Measurements from ENCODE around the gene CCN2. TPM values are rescaled to one million over a fixed set of nuclear protein-coding genes. Genes with fewer than 3 reads are reported as not detected.

Gene CCN2
- total and polyA plus RNA-seq, 2 of the 8 experiments (the other 6 are each of a cell fraction or from before 2014, with no cell fraction given): 25.0 to 107 TPM

DNA sequence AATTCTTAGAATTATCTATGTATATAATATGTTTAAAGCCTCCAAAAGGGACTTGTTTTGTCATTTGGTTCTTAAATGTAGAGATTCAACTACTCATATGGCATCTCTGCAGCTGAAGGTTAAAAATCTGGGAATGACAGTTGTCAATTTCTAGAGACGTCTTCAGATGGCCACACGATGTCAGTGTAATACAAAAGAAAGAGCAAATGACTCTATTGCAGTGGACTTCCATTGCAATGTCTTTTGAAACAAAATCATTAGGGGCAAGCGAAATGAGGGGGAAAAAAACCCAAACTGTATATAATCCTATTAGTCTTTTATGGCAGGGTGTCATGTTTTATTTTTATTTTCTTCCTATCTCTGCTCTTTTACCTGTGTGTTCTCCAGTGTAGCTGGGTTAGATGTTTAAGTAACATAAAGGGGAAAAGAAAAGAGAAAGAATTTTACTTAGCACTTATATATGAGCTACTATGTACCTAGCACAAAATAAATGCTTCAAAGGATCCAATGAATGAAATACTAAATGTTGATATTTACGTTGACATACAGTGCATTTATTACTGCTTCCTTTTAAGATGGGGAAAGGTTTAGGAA lies 26.2 kb downstream of the CCN2 start:
- Histone ChIP-seq H4K20me1 (replicated peaks in 1 of 2; ENCODE audit: control insufficient read depth in 1 of 2, insufficient read depth in 2 of 2, low read length in 2 of 2) (peaks cover 3 to 5% of the 10 kb centered on the region in 2 experiments), H3K79me2 (ENCODE audit: control insufficient read depth in 1 of 2, insufficient read depth in 2 of 2, low read length in 2 of 2) (no peaks in the 10 kb centered on the region), H2AFZ (ENCODE audit: low read length) (no peak overlapping the region), H2BK5ac (ENCODE audit: low read depth, low read length) (no peak overlapping the region), H3K9ac (replicated peaks in 1 of 4; ENCODE audit: extremely low read depth in 1 of 4, low read depth in 3 of 4, low read length in 3 of 4) (no peak overlapping the region), H3K4me3 (ENCODE audit: extremely low read depth in 1 of 4, insufficient read depth in 2 of 4, low read depth in 3 of 4, low read length in 4 of 4) (no peak overlapping the region), H3K56ac (replicated peaks; ENCODE audit: insufficient read length, low read depth, low read length) (no peak overlapping the region), H2BK120ac (replicated peaks; ENCODE audit: low read depth, low read length) (no peak overlapping the region), H2BK12ac (ENCODE audit: low read depth, low read length) (no peak overlapping the region), H3K27ac (ENCODE audit: low read depth, low read length) (no peak overlapping the region), H3K79me1 (ENCODE audit: low read depth, low read length) (no peaks in the 10 kb centered on the region), H2BK20ac (ENCODE audit: low read length) (no peak overlapping the region), H3K36me3 (ENCODE audit: control insufficient read depth in 2 of 4, insufficient read depth in 4 of 4, low read length in 3 of 4) (peaks cover 0 to 16% (median 6%) of the 10 kb centered on the region in 4 experiments; a peak in 4 of 8 replicates), H3K4ac (replicated peaks; ENCODE audit: insufficient read length, low read depth, low read length) (no peak overlapping the region), H3K4me1 (replicated peaks in 1 of 4; ENCODE audit: control insufficient read depth in 3 of 4, insufficient read depth in 4 of 4, low read length in 3 of 4) (0 out of 7 replicates have a peak, but pooled peaks cover 0 to 2% (median 0%) of the 10 kb centered on the region in 4 experiments), H3K27me3 (replicated peaks in 1 of 4; ENCODE audit: control insufficient read depth in 3 of 4, extremely low read depth in 1 of 4, insufficient read depth in 3 of 4, low read length in 3 of 4) (no peaks in the 10 kb centered on the region), H3K4me2 (ENCODE audit: insufficient read depth in 1 of 2, low read depth in 2 of 2, low read length in 2 of 2) (no peak overlapping the region), H3K23ac (ENCODE audit: insufficient read length) (no peak overlapping the region), H3K9me3 (ENCODE audit: insufficient read depth in 2 of 2, low read depth in 1 of 2, low read length in 1 of 2) (no peaks in the 10 kb centered on the region; a peak in 1 of 4 replicates), H4K91ac (replicated peaks; ENCODE audit: insufficient read length, low read length) (no peak overlapping the region), H3K23me2 (ENCODE audit: low read depth, low read length) (no peaks in the 10 kb centered on the region), H2BK15ac (ENCODE audit: low read length) (no peak overlapping the region), H3K18ac (ENCODE audit: extremely low read depth, low read length) (no peak overlapping the region), H3K14ac (ENCODE audit: insufficient read length) (no peak overlapping the region), H2AK5ac (ENCODE audit: low read depth, low read length) (no peak overlapping the region), H4K8ac (ENCODE audit: extremely low read depth, insufficient read depth, low read length) (no peak overlapping the region), H4K5ac (ENCODE audit: insufficient read length, low read depth, low read length) (no peak overlapping the region)
- CTCF ChIA-PET (ENCODE audit: partially characterized antibody): interaction anchor here (0.6 to 10.4 kb wide), 41 partner anchors 8 to 854 kb away, joined by 3 to 72 read pairs (median 5); partner anchors contain the start of gene CCN2
- POLR2A ChIA-PET (ENCODE audit: partially characterized antibody): interaction anchor here (2.2 kb wide), 2 partner anchors 14 to 25 kb away, joined by 5 to 11 read pairs; no protein-coding TSS in a partner anchor
- 87% methylated on average over 4 of the region's 4 CpGs; no CpG with 5 or more reads in 1 of the 2 experiments for WGBS, 2 experiments (ENCODE audit: extremely low coverage in 1 of 2, insufficient coverage in 1 of 2, insufficient read length in 1 of 2, insufficient replicate concordance in 2 of 2, low coverage in 1 of 2, low lambda C conversion rate in 2 of 2, missing lambda C conversion rate in 1 of 2)
- DNase-seq (ENCODE audit: low read depth in 1 of 2, low spot score in 2 of 2): no peak
- FAIRE-seq: no peak
- no peak for TF ChIP-seq FOSL1 (IDR thresholded peaks at IDR 0.05; ENCODE audit: insufficient read depth, low read depth, low read length)
- TF ChIP-seq SIN3A (conservative IDR thresholded peaks at IDR 0.05 in 1 of 2, IDR thresholded peaks at IDR 0.05 in 1 of 2; ENCODE audit: low read depth in 1 of 2, low read length in 2 of 2): no peak
- TF ChIP-seq SP4 (IDR thresholded peaks at IDR 0.05; ENCODE audit: low read length): no peak
